Neural cell (in vitro differentiated cells): Measurements from ENCODE around the gene EHMT1. TPM values are rescaled to one million over a fixed set of nuclear protein-coding genes. Genes with fewer than 3 reads are reported as not detected.

Experiments used
- H2AFZ ChIP-seq: fragments of 200-600, 300-800 bp; sonication (generic), shearing (Covaris generic); 2 replicates; pipeline ENCODE4 v1.6.0; 2014; ENCODE audit warnings: low read depth, mild to moderate bottlenecking, antibody characterized with exemption, low read length, moderate library complexity
- H3F3A ChIP-seq: fragments of 200-600 bp; shearing (Covaris generic); 2 replicates; pipeline ENCODE4 v1.6.1; 2016; ENCODE audit warnings: mild to moderate bottlenecking, moderate library complexity, mixed read lengths, antibody characterized with exemption, low read length; ENCODE audit not compliant: insufficient read depth, poor library complexity, severe bottlenecking
- H3K27ac ChIP-seq: fragments of 200-600, 300-800 bp; sonication (generic), shearing (Covaris generic); 2 replicates; pipeline ENCODE4 v1.5.1; 2014; ENCODE audit warnings: mild to moderate bottlenecking, low read length, moderate library complexity
- H3K27me3 ChIP-seq: fragments of 300-800, 200-600 bp; sonication (generic), shearing (Covaris generic); 2 replicates; pipeline ENCODE4 v1.6.0; 2014; ENCODE audit warnings: mild to moderate bottlenecking, low read depth, low read length, moderate library complexity; ENCODE audit not compliant: insufficient read depth
- H3K36me3 ChIP-seq: fragments of 300-800, 200-600 bp; sonication (generic), shearing (Covaris generic); 2 replicates; pipeline ENCODE4 v1.5.1; 2014; ENCODE audit warnings: mild to moderate bottlenecking, antibody characterized with exemption, low read length, moderate library complexity; ENCODE audit not compliant: insufficient read depth
- H3K4me2 ChIP-seq: fragments of 300-800, 200-600 bp; sonication (generic), shearing (Covaris generic); 2 replicates; pipeline ENCODE4 v1.6.0; 2014; ENCODE audit warnings: mild to moderate bottlenecking, low read length
- H3K4me3 ChIP-seq: fragments of 300-800, 200-600 bp; sonication (generic), shearing (Covaris generic); 2 replicates; pipeline ENCODE4 v1.5.1; 2014; ENCODE audit warnings: mild to moderate bottlenecking, low read length, moderate library complexity
- H3K79me2 ChIP-seq: fragments of 200-600 bp; shearing (Covaris generic); replicated peaks from 2 replicates; pipeline ENCODE4 v1.6.0; 2014; ENCODE audit warnings: mild to moderate bottlenecking, low read length, moderate library complexity; ENCODE audit not compliant: insufficient read depth
- H3K9ac ChIP-seq: fragments of 300-800, 200-600 bp; sonication (generic), shearing (Covaris generic); 2 replicates; pipeline ENCODE4 v1.6.1; 2016; ENCODE audit warnings: mild to moderate bottlenecking, low read length, mixed read lengths
- H3K9me2 ChIP-seq: fragments of 200-600 bp; shearing (Covaris generic); 2 replicates; pipeline ENCODE4 v1.6.1; 2016; ENCODE audit warnings: mild to moderate bottlenecking, low read length, mixed read lengths; ENCODE audit not compliant: insufficient read depth
- H3K9me3 ChIP-seq: fragments of 200-600, 300-800 bp; sonication (generic), shearing (Covaris generic); 2 replicates; pipeline ENCODE4 v1.6.1; 2016; ENCODE audit warnings: mild to moderate bottlenecking, mixed run types, low read length, moderate library complexity, mixed read lengths
- H4K20me1 ChIP-seq: fragments of 200-600 bp; shearing (Covaris generic); 2 replicates; pipeline ENCODE4 v1.6.1; 2016; ENCODE audit warnings: mild to moderate bottlenecking, mixed run types; ENCODE audit not compliant: insufficient read depth
- CTCF ChIP-seq: fragments of 450-650 bp; IDR thresholded peaks from 2 replicates; pipeline ENCODE4 v1.5.1; 2014; ENCODE audit warnings: antibody characterized with exemption, mild to moderate bottlenecking, moderate library complexity; ENCODE audit not compliant: poor library complexity, severe bottlenecking
- EP300 ChIP-seq: fragments of 450-650 bp; conservative IDR thresholded peaks from 2 replicates; pipeline ENCODE4 v1.6.1; 2014; ENCODE audit warnings: antibody characterized with exemption, mild to moderate bottlenecking, moderate library complexity; ENCODE audit not compliant: poor library complexity, severe bottlenecking
- EZH2 ChIP-seq: fragments of 200-600, 300-800 bp; shearing (Covaris generic), sonication (generic); IDR thresholded peaks from 2 replicates; pipeline ENCODE4 v1.6.1; 2014; ENCODE audit warnings: antibody characterized with exemption, low read length, borderline replicate concordance, mild to moderate bottlenecking; ENCODE audit not compliant: insufficient read depth, poor library complexity, severe bottlenecking
- MXI1 ChIP-seq: fragments of 450-650 bp; conservative IDR thresholded peaks from 2 replicates; pipeline ENCODE4 v1.6.1; 2014; ENCODE audit warnings: antibody characterized with exemption, mild to moderate bottlenecking; ENCODE audit not compliant: poor library complexity, severe bottlenecking
- POLR2AphosphoS5 ChIP-seq: IDR thresholded peaks from 2 replicates; pipeline ENCODE4 v1.6.1; 2012
- RAD21 ChIP-seq: fragments of 450-650 bp; conservative IDR thresholded peaks from 2 replicates; pipeline ENCODE4 v1.6.1; 2014; ENCODE audit warnings: antibody characterized with exemption, mild to moderate bottlenecking, moderate library complexity
- REST ChIP-seq: IDR thresholded peaks from 2 replicates; pipeline ENCODE4 v1.6.1; 2012; ENCODE audit warnings: borderline replicate concordance
- SMC3 ChIP-seq: fragments of 450-650 bp; conservative IDR thresholded peaks from 2 replicates; pipeline ENCODE4 v1.6.1; 2014; ENCODE audit warnings: antibody characterized with exemption, mild to moderate bottlenecking, moderate library complexity; ENCODE audit not compliant: poor library complexity
- TAF1 ChIP-seq: IDR thresholded peaks from 2 replicates; pipeline ENCODE4 v1.6.1; 2012; ENCODE audit warnings: low read depth
- polyA plus RNA-seq: library from polyadenylated mRNA; depleted of rRNA; stranded (reverse); fragments of >200 nt; gene quantifications from 2 replicates; pipeline ENCODE4 v1.2.3, GENCODE V29; 2014

The EHMT1 gene
- polyA plus RNA-seq, 1 donor from 2014 or later, result 53.0 TPM

GRCh38 chr9:137647096-137647714, 28.4 kb downstream of the EHMT1 start:
- Histone ChIP-seq H3K9ac (no peak overlapping the region), H3K4me2 (no peak overlapping the region), H3K9me3 (no peaks in the 10 kb centered on the region), H3K79me2 (peaks cover 54% of the 10 kb centered on the region), H3F3A (no peaks in the 10 kb centered on the region), H3K27ac (no peak overlapping the region), H3K9me2 (no peaks in the 10 kb centered on the region), H3K36me3 (no peaks in the 10 kb centered on the region), H4K20me1 (no peaks in the 10 kb centered on the region), H3K27me3 (no peaks in the 10 kb centered on the region), H2AFZ (no peak overlapping the region), H3K4me3 (no peak overlapping the region)
- TF ChIP-seq TAF1 (no peak), RAD21 (no peak), POLR2AphosphoS5 (no peak), MXI1 (no peak), EZH2 (no peak), EP300 (no peak), CTCF (no peak), REST (no peak)

GRCh38 chr9:137648396-137648795, 29.6 kb downstream of the EHMT1 start:
- Histone ChIP-seq H3K79me2 (peaks cover 47% of the 10 kb centered on the region), H3K9me2 (no peaks in the 10 kb centered on the region), H4K20me1 (no peaks in the 10 kb centered on the region), H3K36me3 (no peaks in the 10 kb centered on the region), H3K4me2 (no peak overlapping the region), H3K9ac (no peak overlapping the region), H3K4me3 (no peak overlapping the region), H3K27ac (no peak overlapping the region), H2AFZ (no peak overlapping the region), H3F3A (no peaks in the 10 kb centered on the region), H3K27me3 (no peaks in the 10 kb centered on the region), H3K9me3 (no peaks in the 10 kb centered on the region)
- no peak for TF ChIP-seq RAD21
- no peak for TF ChIP-seq SMC3
- TF ChIP-seq REST, result no peak
- no peak for TF ChIP-seq CTCF
- no peak for TF ChIP-seq MXI1
- no peak for TF ChIP-seq TAF1
- TF ChIP-seq EP300, result no peak
- no peak for TF ChIP-seq POLR2AphosphoS5
- no peak for TF ChIP-seq EZH2
